OCI-LY1 (cell line): ENCODE data around the gene PADI6.

ENCODE experiments used
- H2AFZ ChIP-seq: fragments of 200-600 bp; sonication (generic), shearing (Covaris generic); 2 replicates; pipeline ENCODE4 v1.6.0; 2014; ENCODE audit warnings: antibody characterized with exemption, mild to moderate bottlenecking, low read length
- H3F3A ChIP-seq: fragments of 200-600 bp; sonication (generic), shearing (Covaris generic); 2 replicates; pipeline ENCODE4 v1.6.0; 2014; ENCODE audit warnings: mild to moderate bottlenecking, antibody characterized with exemption, low read length, moderate library complexity; ENCODE audit not compliant: insufficient read depth
- H3K27ac ChIP-seq: fragments of 200-600 bp; sonication (generic); 2 replicates; pipeline ENCODE4 v1.5.1; 2014; ENCODE audit warnings: low read length, mixed run types, mild to moderate bottlenecking, low read depth; ENCODE audit not compliant: poor library complexity, severe bottlenecking
- H3K27me3 ChIP-seq: fragments of 200-600 bp; sonication (generic); 2 replicates; pipeline ENCODE4 v1.6.0; 2014; ENCODE audit warnings: antibody characterized with exemption, mild to moderate bottlenecking, low read length, moderate library complexity; ENCODE audit not compliant: insufficient read depth
- H3K36me3 ChIP-seq: fragments of 200-600 bp; sonication (generic); 2 replicates; pipeline ENCODE4 v1.6.1; 2014; ENCODE audit warnings: mild to moderate bottlenecking, antibody characterized with exemption, low read length, moderate library complexity, mixed read lengths; ENCODE audit not compliant: insufficient read depth
- H3K4me1 ChIP-seq: fragments of 200-600 bp; sonication (generic); 2 replicates; pipeline ENCODE4 v1.5.1; 2014; ENCODE audit warnings: mild to moderate bottlenecking, low read length, moderate library complexity; ENCODE audit not compliant: insufficient read depth, severe bottlenecking
- H3K4me2 ChIP-seq: fragments of 200-600 bp; sonication (generic), shearing (Covaris generic); 2 replicates; pipeline ENCODE4 v1.6.1; 2014; ENCODE audit warnings: low read length
- H3K4me3 ChIP-seq: fragments of 200-600 bp; sonication (generic); 2 replicates; pipeline ENCODE4 v1.5.1; 2014; ENCODE audit warnings: low read length, low read depth, mild to moderate bottlenecking, mixed read lengths; ENCODE audit not compliant: poor library complexity, severe bottlenecking
- H3K79me2 ChIP-seq: fragments of 200-600 bp; shearing (Covaris generic); 2 replicates; pipeline ENCODE4 v1.6.1; 2016; ENCODE audit warnings: mixed run types, low read length, mixed read lengths; ENCODE audit not compliant: insufficient read depth
- H3K9ac ChIP-seq: fragments of 200-600 bp; sonication (generic), shearing (Covaris generic); 2 replicates; pipeline ENCODE4 v1.6.1; 2014; ENCODE audit warnings: mild to moderate bottlenecking, low read length, mixed read lengths
- H3K9me2 ChIP-seq: fragments of 200-600 bp; sonication (generic), shearing (Covaris generic); 2 replicates; pipeline ENCODE4 v1.6.1; 2014; ENCODE audit warnings: low read depth, mild to moderate bottlenecking, low read length, mixed read lengths
- H3K9me3 ChIP-seq: fragments of 200-600 bp; shearing (Covaris generic); 2 replicates; pipeline ENCODE4 v1.6.1; 2014; ENCODE audit warnings: low read length, mixed read lengths
- H4K20me1 ChIP-seq: fragments of 200-600 bp; sonication (generic), shearing (Covaris generic); 2 replicates; pipeline ENCODE4 v1.6.0; 2016; ENCODE audit warnings: mild to moderate bottlenecking, low read length; ENCODE audit not compliant: insufficient read depth
- CTCF ChIP-seq: fragments of 200-600 bp; sonication (generic), shearing (Covaris generic); IDR thresholded peaks from 2 replicates; pipeline ENCODE4 v1.5.1; 2017; ENCODE audit warnings: mild to moderate bottlenecking, antibody characterized with exemption, low read length, moderate library complexity, mixed read lengths
- EZH2 ChIP-seq: fragments of 200-600 bp; sonication (generic), shearing (Covaris generic); IDR thresholded peaks from 2 replicates; pipeline ENCODE4 v1.8.0; 2017; ENCODE audit warnings: borderline replicate concordance, mixed run types, mild to moderate bottlenecking, antibody characterized with exemption, low read length, moderate library complexity, mixed read lengths

Gene PADI6

GRCh38 chr1:17350928-17351446 lies 21.0 kb upstream of the PADI6 start:
- H3K4me1 ChIP-seq = no peaks in the 10 kb centered on the region

GRCh38 chr1:17351598-17352324 lies 20.2 kb upstream of the PADI6 start:
- H3K9ac ChIP-seq = no peak overlapping the region
- no peak overlapping the region for H3K4me2 ChIP-seq

More at GRCh38 chr1:17350928-17351446, 21.0 kb upstream of the PADI6 start:
- Histone ChIP-seq H3F3A (no peaks in the 10 kb centered on the region), H3K9ac (no peak overlapping the region), H3K27ac (no peak overlapping the region), H3K79me2 (no peaks in the 10 kb centered on the region), H3K4me3 (no peak overlapping the region), H3K9me3 (no peaks in the 10 kb centered on the region), H4K20me1 (no peaks in the 10 kb centered on the region), H2AFZ (no peak overlapping the region), H3K27me3 (0 out of 2 replicates have a peak, but pooled peaks cover 3% of the 10 kb centered on the region), H3K9me2 (no peaks in the 10 kb centered on the region), H3K36me3 (no peaks in the 10 kb centered on the region), H3K4me2 (no peak overlapping the region)
- TF ChIP-seq EZH2 (no peak), CTCF (no peak)

GRCh38 chr1:17352419-17352909 lies 19.5 kb upstream of the PADI6 start:
- Histone ChIP-seq H3K9me2 (no peaks in the 10 kb centered on the region), H3K9me3 (no peaks in the 10 kb centered on the region), H2AFZ (no peak overlapping the region), H3K79me2 (no peaks in the 10 kb centered on the region), H3F3A (no peaks in the 10 kb centered on the region), H3K4me2 (no peak overlapping the region), H3K4me1 (no peaks in the 10 kb centered on the region), H3K27me3 (peaks cover 6% of the 10 kb centered on the region; the same call in 1 of the 2 replicates), H3K4me3 (no peak overlapping the region), H4K20me1 (no peaks in the 10 kb centered on the region), H3K36me3 (no peaks in the 10 kb centered on the region), H3K9ac (no peak overlapping the region), H3K27ac (no peak overlapping the region)
- TF ChIP-seq CTCF (no peak), EZH2 (no peak)

More at GRCh38 chr1:17351598-17352324, 20.2 kb upstream of the PADI6 start:
- TF ChIP-seq CTCF (no peak), EZH2 (no peak)
- Histone ChIP-seq H3K79me2 (no peaks in the 10 kb centered on the region), H3K9me2 (no peaks in the 10 kb centered on the region), H3K9me3 (no peaks in the 10 kb centered on the region), H3K27ac (no peak overlapping the region), H2AFZ (no peak overlapping the region), H4K20me1 (no peaks in the 10 kb centered on the region), H3K4me1 (no peaks in the 10 kb centered on the region), H3K36me3 (no peaks in the 10 kb centered on the region), H3K27me3 (peaks cover 6% of the 10 kb centered on the region; the same call in 1 of the 2 replicates), H3K4me3 (no peak overlapping the region), H3F3A (no peaks in the 10 kb centered on the region)
